Gastroesophageal sphincter (tissue), 3 donors: ENCODE measurements around the gene TMEM131.

ENCODE experiments used
- CTCF ChIP-seq, 4 experiments: fragments of 200-600 bp in 2 of 4; fragments of 450-650 bp in 2 of 4; sonication (generic) in 1 of 4; IDR thresholded peaks; one replicate each; pipeline ENCODE4 v1.5.1; 2017 to 2019; ENCODE audit warnings: antibody characterized with exemption in 4 of 4, mild to moderate bottlenecking in 2 of 4, moderate library complexity in 2 of 4
- EP300 ChIP-seq: sonication (generic); formaldehyde crosslinking; IDR thresholded peaks from one replicate; pipeline ENCODE4 v1.6.1; 2017; ENCODE audit warnings: antibody characterized with exemption, mild to moderate bottlenecking

GRCh38 chr2:97714084-97714949 lies 281.4 kb downstream of the TMEM131 start:
- TF ChIP-seq CTCF (IDR thresholded peaks at IDR 0.05) (no peak), EP300 (no peak)
